HEK293 (cell line): Measurements from ENCODE around the gene UNK.

ENCODE experiments used
- ATF2 ChIP-seq: fragments of 450-650 bp; formaldehyde crosslinking; IDR thresholded peaks from 2 replicates; pipeline ENCODE4 v1.5.1; 2016; ENCODE audit warnings: missing biosample characterization, missing genetic modification characterization, low read depth
- INSM2 ChIP-seq: fragments of 450-650 bp; formaldehyde crosslinking; IDR thresholded peaks from 2 replicates; pipeline ENCODE4 v1.5.1; 2016; ENCODE audit warnings: missing biosample characterization, missing genetic modification characterization
- KLF1 ChIP-seq: fragments of 450-650 bp; formaldehyde crosslinking; IDR thresholded peaks from 2 replicates; pipeline ENCODE4 v1.5.1; 2016; ENCODE audit warnings: missing biosample characterization, missing genetic modification characterization
- OSR2 ChIP-seq: fragments of 450-650 bp; formaldehyde crosslinking; IDR thresholded peaks from 2 replicates; pipeline ENCODE4 v1.5.1; 2016; ENCODE audit warnings: missing biosample characterization, missing genetic modification characterization
- SETDB1 ChIP-seq: IDR thresholded peaks from one replicate; pipeline ENCODE4 v1.6.1; 2017; ENCODE audit warnings: mild to moderate bottlenecking, low read length, moderate library complexity, mixed read lengths; ENCODE audit not compliant: insufficient read length
- SP7 ChIP-seq: fragments of 450-650 bp; formaldehyde crosslinking; IDR thresholded peaks from 2 replicates; pipeline ENCODE4 v1.5.1; 2016; ENCODE audit warnings: missing biosample characterization, missing genetic modification characterization
- ZBTB21 ChIP-seq: fragments of 450-650 bp; formaldehyde crosslinking; IDR thresholded peaks from 2 replicates; pipeline ENCODE4 v1.5.1; 2017; ENCODE audit warnings: missing biosample characterization, missing genetic modification characterization
- ZBTB26 ChIP-seq: fragments of 450-650 bp; formaldehyde crosslinking; optimal IDR thresholded peaks from 2 replicates; pipeline ENCODE3; 2016; ENCODE audit warnings: missing biosample characterization, mild to moderate bottlenecking, missing genetic modification characterization
- ZBTB44 ChIP-seq: fragments of 450-650 bp; IDR thresholded peaks from 2 replicates; pipeline ENCODE4 v1.5.1; 2018; ENCODE audit warnings: missing biosample characterization, mild to moderate bottlenecking, missing genetic modification characterization
- ZNF112 ChIP-seq: fragments of 450-650 bp; formaldehyde crosslinking; IDR thresholded peaks from 2 replicates; pipeline ENCODE4 v1.5.0; 2017; ENCODE audit warnings: missing biosample characterization, missing genetic modification characterization
- ZNF133 ChIP-seq: fragments of 450-650 bp; formaldehyde crosslinking; IDR thresholded peaks from 2 replicates; pipeline ENCODE4 v1.5.1; 2016; ENCODE audit warnings: missing biosample characterization, missing genetic modification characterization
- ZNF248 ChIP-seq: fragments of 450-650 bp; formaldehyde crosslinking; IDR thresholded peaks from 2 replicates; pipeline ENCODE4 v1.5.1; 2017; ENCODE audit warnings: missing biosample characterization, missing genetic modification characterization
- ZNF280D ChIP-seq: fragments of 450-650 bp; formaldehyde crosslinking; IDR thresholded peaks from 2 replicates; pipeline ENCODE4 v1.5.1; 2016; ENCODE audit warnings: missing biosample characterization, missing genetic modification characterization
- ZNF571 ChIP-seq: fragments of 450-650 bp; formaldehyde crosslinking; IDR thresholded peaks from 2 replicates; pipeline ENCODE4 v1.5.0; 2017; ENCODE audit warnings: missing biosample characterization, missing genetic modification characterization
- ZNF623 ChIP-seq: fragments of 450-650 bp; formaldehyde crosslinking; IDR thresholded peaks from 2 replicates; pipeline ENCODE4 v1.5.1; 2016; ENCODE audit warnings: missing biosample characterization, missing genetic modification characterization
- ZNF830 ChIP-seq: fragments of 450-650 bp; IDR thresholded peaks from 2 replicates; pipeline ENCODE4 v1.5.0; 2018; ENCODE audit warnings: missing biosample characterization, missing genetic modification characterization, low read depth, mild to moderate bottlenecking, moderate library complexity
- TF ChIP-seq, protein P1 (sequence below): fragments of 450-650 bp; formaldehyde crosslinking; IDR thresholded peaks from 2 replicates; pipeline ENCODE4 v1.5.1; 2016; ENCODE audit warnings: missing biosample characterization, missing genetic modification characterization
- TF ChIP-seq, protein P2 (sequence below): fragments of 450-650 bp; formaldehyde crosslinking; conservative IDR thresholded peaks from 2 replicates; pipeline ENCODE4 v1.5.1; 2016; ENCODE audit warnings: low read depth, missing biosample characterization, missing genetic modification characterization
- TF ChIP-seq, protein P3 (sequence below): fragments of 450-650 bp; formaldehyde crosslinking; IDR thresholded peaks from 2 replicates; pipeline ENCODE4 v1.5.1; 2017; ENCODE audit warnings: missing biosample characterization, missing genetic modification characterization

Gene UNK

GRCh38 chr17:75764711-75765421 lies 19.7 kb upstream of the UNK start, which contains the start of gene GALK1 (continued):
- TF ChIP-seq ZNF112 (tag by site-specific recombination) (no peak), ZNF248 (tag by site-specific recombination) (no peak), ZNF571 (tag by site-specific recombination) (no peak), SETDB1 (no peak), ZBTB21 (no peak), ZNF623 (tag by site-specific recombination) (no peak), INSM2 (tag by site-specific recombination) (peak; percentile 9; the same call in 1 of the 2 replicates), ZNF830 (no peak), ZNF280D (no peak), KLF1 (tag by site-specific recombination) (0 out of 2 replicates have a peak, but pooled peaks have one; percentile 7), ZNF133 (tag by site-specific recombination) (no peak), ATF2 (tag by site-specific recombination) (no peak), SP7 (tag by site-specific recombination) (peak; percentile 64), ZBTB44 (tag by site-specific recombination) (0 out of 2 replicates have a peak, but pooled peaks have one; percentile 10), ZBTB26 (peak; percentile 96), OSR2 (tag by site-specific recombination) (no peak)
- TF ChIP-seq, protein P1, sequence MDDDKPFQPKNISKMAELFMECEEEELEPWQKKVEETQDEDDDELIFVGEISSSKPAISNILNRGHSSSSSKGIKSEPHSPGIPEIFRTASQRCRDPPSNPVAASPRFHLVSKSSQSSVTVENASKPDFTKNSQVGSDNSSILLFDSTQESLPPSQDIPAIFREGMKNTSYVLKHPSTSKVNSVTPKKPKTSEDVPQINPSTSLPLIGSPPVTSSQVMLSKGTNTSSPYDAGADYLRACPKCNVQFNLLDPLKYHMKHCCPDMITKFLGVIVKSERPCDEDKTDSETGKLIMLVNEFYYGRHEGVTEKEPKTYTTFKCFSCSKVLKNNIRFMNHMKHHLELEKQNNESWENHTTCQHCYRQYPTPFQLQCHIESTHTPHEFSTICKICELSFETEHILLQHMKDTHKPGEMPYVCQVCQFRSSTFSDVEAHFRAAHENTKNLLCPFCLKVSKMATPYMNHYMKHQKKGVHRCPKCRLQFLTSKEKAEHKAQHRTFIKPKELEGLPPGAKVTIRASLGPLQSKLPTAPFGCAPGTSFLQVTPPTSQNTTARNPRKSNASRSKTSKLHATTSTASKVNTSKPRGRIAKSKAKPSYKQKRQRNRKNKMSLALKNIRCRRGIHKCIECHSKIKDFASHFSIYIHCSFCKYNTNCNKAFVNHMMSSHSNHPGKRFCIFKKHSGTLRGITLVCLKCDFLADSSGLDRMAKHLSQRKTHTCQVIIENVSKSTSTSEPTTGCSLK (tag by site-specific recombination) = no peak
- TF ChIP-seq, protein P2, sequence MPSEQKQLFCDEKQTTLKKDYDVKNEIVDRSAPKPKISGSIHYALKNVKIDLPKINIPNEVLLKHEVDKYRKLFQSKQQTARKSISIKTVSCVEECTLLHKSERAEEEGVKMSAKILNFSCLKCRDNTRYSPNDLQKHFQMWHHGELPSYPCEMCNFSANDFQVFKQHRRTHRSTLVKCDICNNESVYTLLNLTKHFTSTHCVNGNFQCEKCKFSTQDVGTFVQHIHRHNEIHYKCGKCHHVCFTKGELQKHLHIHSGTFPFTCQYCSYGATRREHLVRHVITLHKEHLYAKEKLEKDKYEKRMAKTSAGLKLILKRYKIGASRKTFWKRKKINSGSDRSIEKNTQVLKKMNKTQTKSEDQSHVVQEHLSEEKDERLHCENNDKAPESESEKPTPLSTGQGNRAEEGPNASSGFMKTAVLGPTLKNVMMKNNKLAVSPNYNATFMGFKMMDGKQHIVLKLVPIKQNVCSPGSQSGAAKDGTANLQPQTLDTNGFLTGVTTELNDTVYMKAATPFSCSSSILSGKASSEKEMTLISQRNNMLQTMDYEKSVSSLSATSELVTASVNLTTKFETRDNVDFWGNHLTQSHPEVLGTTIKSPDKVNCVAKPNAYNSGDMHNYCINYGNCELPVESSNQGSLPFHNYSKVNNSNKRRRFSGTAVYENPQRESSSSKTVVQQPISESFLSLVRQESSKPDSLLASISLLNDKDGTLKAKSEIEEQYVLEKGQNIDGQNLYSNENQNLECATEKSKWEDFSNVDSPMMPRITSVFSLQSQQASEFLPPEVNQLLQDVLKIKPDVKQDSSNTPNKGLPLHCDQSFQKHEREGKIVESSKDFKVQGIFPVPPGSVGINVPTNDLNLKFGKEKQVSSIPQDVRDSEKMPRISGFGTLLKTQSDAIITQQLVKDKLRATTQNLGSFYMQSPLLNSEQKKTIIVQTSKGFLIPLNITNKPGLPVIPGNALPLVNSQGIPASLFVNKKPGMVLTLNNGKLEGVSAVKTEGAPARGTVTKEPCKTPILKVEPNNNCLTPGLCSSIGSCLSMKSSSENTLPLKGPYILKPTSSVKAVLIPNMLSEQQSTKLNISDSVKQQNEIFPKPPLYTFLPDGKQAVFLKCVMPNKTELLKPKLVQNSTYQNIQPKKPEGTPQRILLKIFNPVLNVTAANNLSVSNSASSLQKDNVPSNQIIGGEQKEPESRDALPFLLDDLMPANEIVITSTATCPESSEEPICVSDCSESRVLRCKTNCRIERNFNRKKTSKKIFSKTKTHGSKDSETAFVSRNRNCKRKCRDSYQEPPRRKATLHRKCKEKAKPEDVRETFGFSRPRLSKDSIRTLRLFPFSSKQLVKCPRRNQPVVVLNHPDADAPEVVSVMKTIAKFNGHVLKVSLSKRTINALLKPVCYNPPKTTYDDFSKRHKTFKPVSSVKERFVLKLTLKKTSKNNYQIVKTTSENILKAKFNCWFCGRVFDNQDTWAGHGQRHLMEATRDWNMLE = no peak
- TF ChIP-seq, protein P3, sequence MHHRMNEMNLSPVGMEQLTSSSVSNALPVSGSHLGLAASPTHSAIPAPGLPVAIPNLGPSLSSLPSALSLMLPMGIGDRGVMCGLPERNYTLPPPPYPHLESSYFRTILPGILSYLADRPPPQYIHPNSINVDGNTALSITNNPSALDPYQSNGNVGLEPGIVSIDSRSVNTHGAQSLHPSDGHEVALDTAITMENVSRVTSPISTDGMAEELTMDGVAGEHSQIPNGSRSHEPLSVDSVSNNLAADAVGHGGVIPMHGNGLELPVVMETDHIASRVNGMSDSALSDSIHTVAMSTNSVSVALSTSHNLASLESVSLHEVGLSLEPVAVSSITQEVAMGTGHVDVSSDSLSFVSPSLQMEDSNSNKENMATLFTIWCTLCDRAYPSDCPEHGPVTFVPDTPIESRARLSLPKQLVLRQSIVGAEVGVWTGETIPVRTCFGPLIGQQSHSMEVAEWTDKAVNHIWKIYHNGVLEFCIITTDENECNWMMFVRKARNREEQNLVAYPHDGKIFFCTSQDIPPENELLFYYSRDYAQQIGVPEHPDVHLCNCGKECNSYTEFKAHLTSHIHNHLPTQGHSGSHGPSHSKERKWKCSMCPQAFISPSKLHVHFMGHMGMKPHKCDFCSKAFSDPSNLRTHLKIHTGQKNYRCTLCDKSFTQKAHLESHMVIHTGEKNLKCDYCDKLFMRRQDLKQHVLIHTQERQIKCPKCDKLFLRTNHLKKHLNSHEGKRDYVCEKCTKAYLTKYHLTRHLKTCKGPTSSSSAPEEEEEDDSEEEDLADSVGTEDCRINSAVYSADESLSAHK = no peak
